Measurements from ENCODE around the gene HTR4. TPM values are rescaled to one million over a fixed set of nuclear protein-coding genes. Genes with fewer than 3 reads are reported as not detected.

The HTR4 gene
- total RNA-seq, 1 experiment from 2014 or later, result not detected

- no peak for DNase-seq (ENCODE audit: low read depth, low spot score)
- no peaks in the 10 kb centered on the region for H3K4me1 ChIP-seq (ENCODE audit: control insufficient read depth in 1 of 2, insufficient read depth in 2 of 2, low read length in 2 of 2)
- POLR2A ChIA-PET, result no interaction called here
- intact Hi-C loops (cut with micrococcal nuclease), result no loop called here
- H3K36me3 ChIP-seq (ENCODE audit: control insufficient read depth in 1 of 2, insufficient read depth in 2 of 2, low read length in 2 of 2), result no peaks in the 10 kb centered on the region
- H3K4me2 ChIP-seq (ENCODE audit: low read length), result no peak overlapping the region
- no peak overlapping the region for H3K27ac ChIP-seq (ENCODE audit: low read depth, low read length)
- no peaks in the 10 kb centered on the region for H3K27me3 ChIP-seq (ENCODE audit: insufficient read depth, low read length)
- H2AFZ ChIP-seq (ENCODE audit: low read depth, low read length, poor library complexity, severe bottlenecking), result no peak overlapping the region
- no peak overlapping the region for H3K4me3 ChIP-seq (replicated peaks in 1 of 2; ENCODE audit: low read depth in 1 of 2, low read length in 2 of 2)
- CTCF ChIA-PET, result no interaction called here
- no peak for ATAC-seq
- H3K9ac ChIP-seq (ENCODE audit: low read length), result no peak overlapping the region
- no TSS peak for BruUV-seq (replicated peaks)
- RAD21 ChIA-PET (ENCODE audit: low non-redundant PET in 1 of 2, low total read pairs in 2 of 2, uncharacterized antibody in 2 of 2, unreplicated experiment in 2 of 2), result no interaction called here
- no peak for TF ChIP-seq JUND (IDR thresholded peaks at IDR 0.05)
- TF ChIP-seq ZFX (IDR thresholded peaks at IDR 0.05), result no peak
- TF ChIP-seq CBX3 (IDR thresholded peaks at IDR 0.05; ENCODE audit: low read depth), result no peak
- no peak for TF ChIP-seq FOSL1 (IDR thresholded peaks at IDR 0.05; ENCODE audit: low read depth)
- no peak for TF ChIP-seq POLR2AphosphoS5 (IDR thresholded peaks at IDR 0.05; ENCODE audit: low read depth, low read length)
- no peak for TF ChIP-seq RAD21 (IDR thresholded peaks at IDR 0.05; ENCODE audit: low read depth)
- TF ChIP-seq POLR2A (IDR thresholded peaks at IDR 0.05; ENCODE audit: borderline replicate concordance, extremely low read depth, insufficient read depth, insufficient read length), result no peak
- no peak for TF ChIP-seq ELF1 (IDR thresholded peaks at IDR 0.05; ENCODE audit: borderline replicate concordance, low read depth)
- no peak for TF ChIP-seq CEBPB (IDR thresholded peaks at IDR 0.05; ENCODE audit: low read depth)
- no peak for TF ChIP-seq SP1 (IDR thresholded peaks at IDR 0.05; ENCODE audit: low read depth)
- TF ChIP-seq ZBTB33 (IDR thresholded peaks at IDR 0.05; ENCODE audit: extremely low read depth, insufficient replicate concordance, low read length), result no peak
- no peak for TF ChIP-seq ZNF274 (IDR thresholded peaks at IDR 0.05; ENCODE audit: low read depth, low read length)
- H3K9me2 ChIP-seq (ENCODE audit: insufficient read depth), result no peaks in the 10 kb centered on the region
- H4K20me1 ChIP-seq (ENCODE audit: insufficient read depth), result no peaks in the 10 kb centered on the region
- no peaks in the 10 kb centered on the region for H3K9me3 ChIP-seq (ENCODE audit: control insufficient read depth in 1 of 2, insufficient read depth in 1 of 2, low read depth in 1 of 2, low read length in 2 of 2)
- H3K79me2 ChIP-seq (ENCODE audit: insufficient read depth, low read length), result no peaks in the 10 kb centered on the region
These were observed 141.8 kb downstream of the HTR4 start for GRCh38 chr5:148512498-148512897.
